Measurements from ENCODE around the gene POFUT1.

Gene POFUT1

DNA sequence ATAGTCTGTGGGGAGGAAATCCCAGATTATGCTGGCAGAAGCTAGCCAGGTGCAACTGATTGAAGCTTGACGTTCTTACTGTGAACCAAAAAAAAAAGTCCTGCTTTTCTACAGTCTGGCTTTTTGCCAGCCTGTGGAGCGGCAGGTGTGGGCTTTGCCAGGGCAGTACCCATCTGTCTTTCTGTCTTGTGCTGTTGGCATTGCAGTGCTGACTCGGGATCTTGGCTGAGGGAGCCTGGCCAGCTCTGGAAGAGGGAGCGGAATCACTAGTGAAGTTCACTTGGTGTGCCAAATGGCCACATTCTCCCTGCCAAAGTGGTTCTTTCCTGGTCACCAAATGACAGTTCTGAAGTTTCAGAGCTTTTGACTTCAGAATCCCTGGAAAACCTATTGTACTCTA, 74.8 kb downstream of the POFUT1 start:
- FAIRE-seq: no peak

DNA sequence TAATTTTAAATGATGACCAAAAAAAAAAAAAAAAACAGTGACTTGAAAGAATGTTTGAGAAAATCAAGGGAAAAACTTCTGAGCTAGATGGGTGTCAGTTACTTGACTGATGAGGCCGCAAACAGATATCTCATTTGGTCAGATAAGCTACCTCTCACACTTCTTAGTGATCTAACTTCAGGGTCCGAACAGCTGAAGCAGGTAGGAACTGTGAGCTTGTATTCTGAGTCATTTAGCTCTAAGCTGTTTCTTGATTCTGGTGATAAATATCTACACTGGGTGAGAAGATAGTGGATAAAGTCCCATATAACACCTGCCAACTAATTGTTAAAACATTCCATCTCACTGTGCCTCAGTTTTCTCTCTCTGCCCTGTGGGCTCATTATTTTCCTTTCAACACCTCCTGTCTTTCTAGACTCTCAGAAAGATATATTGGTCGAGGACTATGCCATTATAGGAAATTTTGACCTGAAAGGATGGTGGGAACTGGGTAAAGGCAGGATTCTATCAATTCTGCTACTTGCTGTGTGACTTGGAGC, 77.5 kb downstream of the POFUT1 start:
- FAIRE-seq: no peak

DNA sequence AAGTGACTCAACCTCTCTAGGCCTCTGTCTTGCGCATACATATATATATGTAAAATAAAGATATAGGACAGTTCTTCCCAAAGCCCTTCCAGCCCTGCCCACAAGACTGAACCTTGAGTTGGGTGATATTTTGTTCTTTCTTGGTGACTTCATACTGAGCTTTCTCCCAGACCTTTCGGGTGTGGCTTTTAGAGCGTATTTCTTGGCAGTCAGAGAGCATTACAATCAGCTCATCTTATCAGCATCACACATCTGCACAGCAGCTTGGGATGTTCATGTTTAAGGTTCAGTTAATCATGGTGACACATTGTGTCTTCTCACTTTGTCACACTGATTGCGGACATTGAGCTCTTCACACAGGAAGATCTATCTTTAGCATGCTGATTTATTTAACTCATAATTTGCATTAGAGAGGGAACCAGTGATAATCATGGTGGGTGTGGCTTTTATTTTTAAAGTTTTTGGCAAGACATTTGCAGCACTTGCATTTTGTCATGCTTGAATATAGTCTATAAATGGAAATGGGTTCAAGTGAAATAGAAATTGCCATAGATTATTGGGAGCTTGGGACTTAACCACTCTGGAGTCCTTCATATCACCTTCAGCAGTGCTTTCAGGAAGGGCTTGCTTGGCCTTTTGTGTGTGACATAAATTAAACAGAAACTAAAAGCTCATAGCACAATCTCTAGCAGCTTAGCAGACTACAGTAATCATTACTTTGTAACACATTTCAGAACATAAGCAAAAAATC, 78.1 kb downstream of the POFUT1 start:
- no peak for FAIRE-seq

DNA sequence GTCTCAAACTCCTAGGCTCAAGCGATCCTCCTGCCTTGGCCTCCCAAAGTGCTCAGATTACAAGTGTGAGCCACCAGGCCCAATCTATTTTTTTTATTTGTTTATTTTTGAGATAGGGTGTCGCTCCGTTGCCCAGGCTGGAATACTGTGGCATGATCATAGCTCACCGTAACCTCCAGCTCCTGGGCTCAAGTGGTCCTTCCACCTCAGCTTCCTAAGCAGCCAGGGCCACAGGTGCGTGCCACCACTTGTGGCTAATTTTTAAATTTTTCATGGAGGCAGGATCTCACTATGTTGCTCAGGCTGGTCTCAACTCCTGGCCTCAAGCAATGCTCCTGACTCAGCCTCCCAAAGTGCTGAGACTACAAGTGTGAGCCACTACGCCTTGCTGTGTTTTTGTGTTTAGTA, 79.6 kb downstream of the POFUT1 start:
- no peak for FAIRE-seq

Measured in A204.1 (cell line).